Measurements from ENCODE around the gene ASPHD1.

Gene ASPHD1

DNA sequence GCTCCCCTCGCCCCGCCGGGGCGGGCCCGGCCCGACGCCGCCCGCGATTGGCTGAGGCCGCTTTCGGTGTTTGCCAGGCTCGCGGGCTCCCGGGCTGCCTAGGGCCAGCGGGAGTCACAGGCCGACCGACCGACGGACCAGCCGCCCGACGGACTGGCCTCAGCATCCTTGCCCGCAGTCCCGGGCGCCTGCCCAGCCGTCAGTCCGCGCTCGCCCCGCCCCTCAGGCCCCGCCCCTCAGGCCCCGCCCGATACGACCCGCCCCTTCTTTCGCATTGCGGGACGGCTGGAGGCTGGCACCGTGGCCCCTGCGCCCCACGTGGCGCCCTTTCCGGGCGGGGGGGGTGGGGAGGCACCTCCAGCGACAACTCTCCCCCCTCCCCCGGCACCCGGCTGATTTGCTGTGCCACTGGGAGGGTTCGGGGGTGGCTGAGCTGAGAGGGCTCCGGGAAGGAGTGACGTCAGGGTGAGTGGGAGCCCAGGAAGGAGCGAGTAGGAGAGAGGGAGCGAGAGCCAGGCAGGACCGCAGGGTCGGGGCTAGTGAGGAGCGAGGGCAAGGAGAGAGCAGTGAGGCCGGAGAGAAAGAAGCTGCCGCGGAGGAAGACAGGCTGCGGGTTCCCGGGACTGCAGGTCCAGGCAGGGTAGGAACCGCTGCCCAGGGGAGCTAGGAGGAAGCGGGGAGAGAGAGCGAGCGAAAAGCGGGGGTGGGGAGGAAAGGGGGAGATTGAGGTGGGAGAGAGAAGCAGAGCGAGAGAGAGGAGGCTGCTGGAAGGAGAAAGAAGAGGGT, at the start of gene ASPHD1:
Gene ASPHD1, plus strand, starts transcription at position 387 of the 786 bp plus-strand sequence. CDS start 484 bp downstream, outside the sequence.
- Histone ChIP-seq H3K9me3 (ENCODE audit: insufficient read depth, low read length) (no peaks in the 10 kb centered on the region), H3K4me3 (ENCODE audit: insufficient read length, low read depth) (peak within 1 kb of the TSS; percentile 83), H3K36me3 (ENCODE audit: insufficient read depth, insufficient read length, low read length) (peaks cover 25% of the 10 kb centered on the region), H3K27me3 (ENCODE audit: insufficient read depth, insufficient read length) (no peaks in the 10 kb centered on the region), H3K9ac (ENCODE audit: insufficient read length, low read depth) (peak within 1 kb of the TSS; percentile 87), H3K4me1 (ENCODE audit: insufficient read depth, insufficient read length) (peaks cover 9% of the 10 kb centered on the region)
- TF ChIP-seq SUZ12 (IDR thresholded peaks at IDR 0.05; ENCODE audit: extremely low read depth, insufficient read depth, insufficient read length): no peak
- no peak for TF ChIP-seq YY1 (IDR thresholded peaks at IDR 0.05; ENCODE audit: insufficient read depth, insufficient read length)
- no peak for TF ChIP-seq ZNF274 (IDR thresholded peaks at IDR 0.05; ENCODE audit: low read depth, low read length)
- DNase-seq (ENCODE audit: low read depth, low spot score): peak; percentile 65

DNA sequence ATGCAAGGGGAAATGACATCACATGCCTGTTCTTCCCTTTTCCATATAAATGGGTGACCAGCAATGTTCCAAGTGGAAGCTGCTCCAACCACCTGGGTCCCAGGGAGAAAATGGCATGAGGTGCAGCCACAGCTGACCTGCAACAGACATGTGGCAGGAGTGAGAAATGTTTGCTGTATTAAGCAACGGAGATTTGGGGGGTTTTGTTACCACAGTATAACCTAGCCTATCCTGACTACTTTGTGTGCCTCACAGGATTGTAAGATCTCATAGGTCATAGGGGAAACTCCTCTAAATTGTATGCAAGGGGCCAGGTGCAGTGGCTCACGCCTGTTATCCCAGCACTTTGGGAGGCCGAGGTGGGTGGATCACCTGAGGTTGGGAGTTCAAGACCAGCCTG, 49.3 kb upstream of the ASPHD1 start:
- H3K4me1 ChIP-seq (ENCODE audit: insufficient read depth, insufficient read length): peaks cover 13% of the 10 kb centered on the region
- TF ChIP-seq SUZ12 (IDR thresholded peaks at IDR 0.05; ENCODE audit: extremely low read depth, insufficient read depth, insufficient read length) (no peak), YY1 (IDR thresholded peaks at IDR 0.05; ENCODE audit: insufficient read depth, insufficient read length) (no peak), ZNF274 (IDR thresholded peaks at IDR 0.05; ENCODE audit: low read depth, low read length) (no peak)
- no peak for DNase-seq (ENCODE audit: low read depth, low spot score)

DNA sequence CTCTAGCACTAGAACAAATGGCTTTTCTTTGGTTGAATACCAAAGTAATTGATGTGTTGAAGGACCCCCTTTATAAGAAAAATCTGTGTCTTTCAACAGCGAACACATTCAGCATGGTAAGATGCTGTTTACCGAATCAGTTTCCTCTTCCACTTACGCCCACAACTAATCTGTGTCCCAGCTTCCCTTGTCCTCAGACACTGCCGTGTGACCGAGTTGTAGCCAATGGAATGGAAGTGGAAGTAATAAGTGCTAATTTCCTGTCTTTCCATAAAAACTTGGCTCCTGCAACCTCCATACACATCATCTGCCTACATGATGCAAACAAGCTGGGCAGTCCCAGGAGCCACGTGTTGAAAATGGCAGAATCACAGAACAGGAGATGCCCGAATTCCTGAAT, 47.6 kb upstream of the ASPHD1 start:
- peaks cover 15% of the 10 kb centered on the region for H3K4me1 ChIP-seq (ENCODE audit: insufficient read depth, insufficient read length)
- H3K4me3 ChIP-seq (ENCODE audit: insufficient read length, low read depth): no peak overlapping the region
- H3K9me3 ChIP-seq (ENCODE audit: insufficient read depth, low read length): no peaks in the 10 kb centered on the region
- H3K27me3 ChIP-seq (ENCODE audit: insufficient read depth, insufficient read length): no peaks in the 10 kb centered on the region
- DNase-seq (ENCODE audit: low read depth, low spot score): no peak
- no peak for TF ChIP-seq ZNF274 (IDR thresholded peaks at IDR 0.05; ENCODE audit: low read depth, low read length)
- TF ChIP-seq SUZ12 (IDR thresholded peaks at IDR 0.05; ENCODE audit: extremely low read depth, insufficient read depth, insufficient read length): no peak
- no peak for TF ChIP-seq YY1 (IDR thresholded peaks at IDR 0.05; ENCODE audit: insufficient read depth, insufficient read length)
- H3K9ac ChIP-seq (ENCODE audit: insufficient read length, low read depth): no peak overlapping the region
- peaks cover 9% of the 10 kb centered on the region for H3K36me3 ChIP-seq (ENCODE audit: insufficient read depth, insufficient read length, low read length)

More for the DNA sequence above, 49.3 kb upstream of the ASPHD1 start:
- Histone ChIP-seq H3K9ac (ENCODE audit: insufficient read length, low read depth) (no peak overlapping the region), H3K4me3 (ENCODE audit: insufficient read length, low read depth) (no peak overlapping the region), H3K36me3 (ENCODE audit: insufficient read depth, insufficient read length, low read length) (peaks cover 12% of the 10 kb centered on the region), H3K9me3 (ENCODE audit: insufficient read depth, low read length) (no peaks in the 10 kb centered on the region), H3K27me3 (ENCODE audit: insufficient read depth, insufficient read length) (no peaks in the 10 kb centered on the region)

GRCh38 chr16:29854520-29855100, 45.7 kb upstream of the ASPHD1 start:
- Histone ChIP-seq H3K4me3 (ENCODE audit: insufficient read length, low read depth) (no peak overlapping the region), H3K9ac (ENCODE audit: insufficient read length, low read depth) (no peak overlapping the region), H3K27me3 (ENCODE audit: insufficient read depth, insufficient read length) (no peaks in the 10 kb centered on the region), H3K9me3 (ENCODE audit: insufficient read depth, low read length) (no peaks in the 10 kb centered on the region), H3K36me3 (ENCODE audit: insufficient read depth, insufficient read length, low read length) (peaks cover 17% of the 10 kb centered on the region), H3K4me1 (ENCODE audit: insufficient read depth, insufficient read length) (peaks cover 8% of the 10 kb centered on the region)
- TF ChIP-seq YY1 (IDR thresholded peaks at IDR 0.05; ENCODE audit: insufficient read depth, insufficient read length) (no peak), SUZ12 (IDR thresholded peaks at IDR 0.05; ENCODE audit: extremely low read depth, insufficient read depth, insufficient read length) (no peak), ZNF274 (IDR thresholded peaks at IDR 0.05; ENCODE audit: low read depth, low read length) (no peak)
- DNase-seq (ENCODE audit: low read depth, low spot score): no peak

DNA sequence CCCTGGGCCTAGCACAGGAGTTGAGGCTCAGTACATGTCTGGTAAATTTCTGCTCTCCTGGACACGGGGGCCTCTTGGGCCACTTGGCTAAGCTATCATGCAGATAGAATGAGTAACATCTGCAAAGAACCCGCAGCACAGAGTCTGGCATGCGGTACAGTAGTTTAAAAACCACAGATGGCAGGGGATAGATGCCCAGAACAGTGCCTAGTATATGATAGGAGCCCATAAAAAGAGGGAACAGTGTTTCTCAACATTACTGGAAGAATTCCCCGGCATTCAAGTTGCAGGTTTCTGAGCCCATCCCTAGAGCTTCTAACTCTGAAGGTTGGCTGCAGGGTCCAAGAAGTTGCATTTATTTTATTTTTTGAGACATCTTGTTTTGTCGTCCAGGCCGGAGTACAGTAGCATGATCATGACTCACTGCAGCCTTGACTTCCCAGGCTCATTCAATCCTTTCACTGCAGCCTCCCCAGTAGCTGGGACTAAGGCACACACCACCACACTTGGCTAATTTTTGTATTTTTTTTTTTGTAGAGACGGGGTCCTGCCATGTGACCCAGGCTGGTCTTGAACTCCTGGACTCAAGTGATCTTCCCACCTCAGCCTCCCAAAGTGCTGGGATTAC, 43.0 kb upstream of the ASPHD1 start:
- TF ChIP-seq SUZ12 (IDR thresholded peaks at IDR 0.05; ENCODE audit: extremely low read depth, insufficient read depth, insufficient read length) (no peak), ZNF274 (IDR thresholded peaks at IDR 0.05; ENCODE audit: low read depth, low read length) (no peak), YY1 (IDR thresholded peaks at IDR 0.05; ENCODE audit: insufficient read depth, insufficient read length) (no peak)
- no peak for DNase-seq (ENCODE audit: low read depth, low spot score)
- Histone ChIP-seq H3K9me3 (ENCODE audit: insufficient read depth, low read length) (no peaks in the 10 kb centered on the region), H3K4me3 (ENCODE audit: insufficient read length, low read depth) (no peak overlapping the region), H3K4me1 (ENCODE audit: insufficient read depth, insufficient read length) (peaks cover 14% of the 10 kb centered on the region), H3K9ac (ENCODE audit: insufficient read length, low read depth) (no peak overlapping the region), H3K36me3 (ENCODE audit: insufficient read depth, insufficient read length, low read length) (peaks cover 35% of the 10 kb centered on the region), H3K27me3 (ENCODE audit: insufficient read depth, insufficient read length) (no peaks in the 10 kb centered on the region)

DNA sequence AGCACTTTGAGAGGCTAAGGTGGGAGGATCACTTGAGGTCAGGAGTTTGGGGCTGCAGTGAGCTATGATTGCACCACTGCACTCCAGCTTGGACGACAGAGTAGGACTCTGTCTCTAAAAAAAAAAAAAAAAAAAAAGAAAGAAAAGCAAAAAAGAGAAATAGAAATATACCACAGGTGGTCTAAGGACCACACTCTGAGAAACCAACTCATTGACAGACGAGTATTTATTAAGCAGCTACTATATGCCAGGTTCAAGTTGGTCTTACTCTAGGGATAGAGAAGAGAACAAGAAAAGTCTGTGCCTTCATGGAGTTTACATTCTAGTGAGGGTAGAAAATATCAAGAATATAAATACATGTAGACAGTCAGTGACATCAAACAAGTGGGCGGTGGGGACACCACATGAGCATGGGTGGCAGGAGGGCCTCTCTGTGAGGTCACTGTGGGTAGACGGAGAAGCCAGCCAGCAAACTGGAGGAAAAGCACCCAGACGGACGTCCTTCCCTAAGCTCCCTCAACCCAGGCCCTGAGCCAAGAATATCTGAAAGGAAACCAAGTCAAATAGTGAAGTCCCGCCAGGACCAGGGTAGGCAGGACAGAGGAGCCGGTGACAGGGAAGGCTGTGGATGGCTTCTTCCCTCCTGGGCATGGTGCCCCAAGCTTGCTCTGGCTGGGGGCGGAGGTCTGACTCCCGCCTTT, 42.0 kb upstream of the ASPHD1 start:
- H3K4me1 ChIP-seq (ENCODE audit: insufficient read depth, insufficient read length): peaks cover 14% of the 10 kb centered on the region
- no peak overlapping the region for H3K4me3 ChIP-seq (ENCODE audit: insufficient read length, low read depth)
- peaks cover 35% of the 10 kb centered on the region for H3K36me3 ChIP-seq (ENCODE audit: insufficient read depth, insufficient read length, low read length)
- DNase-seq (ENCODE audit: low read depth, low spot score): no peak
- TF ChIP-seq SUZ12 (IDR thresholded peaks at IDR 0.05; ENCODE audit: extremely low read depth, insufficient read depth, insufficient read length) (no peak), YY1 (IDR thresholded peaks at IDR 0.05; ENCODE audit: insufficient read depth, insufficient read length) (no peak), ZNF274 (IDR thresholded peaks at IDR 0.05; ENCODE audit: low read depth, low read length) (no peak)
- no peaks in the 10 kb centered on the region for H3K9me3 ChIP-seq (ENCODE audit: insufficient read depth, low read length)
- no peaks in the 10 kb centered on the region for H3K27me3 ChIP-seq (ENCODE audit: insufficient read depth, insufficient read length)
- no peak overlapping the region for H3K9ac ChIP-seq (ENCODE audit: insufficient read length, low read depth)
